ENCODE data around the gene MPP4.

Gene MPP4

DNA sequence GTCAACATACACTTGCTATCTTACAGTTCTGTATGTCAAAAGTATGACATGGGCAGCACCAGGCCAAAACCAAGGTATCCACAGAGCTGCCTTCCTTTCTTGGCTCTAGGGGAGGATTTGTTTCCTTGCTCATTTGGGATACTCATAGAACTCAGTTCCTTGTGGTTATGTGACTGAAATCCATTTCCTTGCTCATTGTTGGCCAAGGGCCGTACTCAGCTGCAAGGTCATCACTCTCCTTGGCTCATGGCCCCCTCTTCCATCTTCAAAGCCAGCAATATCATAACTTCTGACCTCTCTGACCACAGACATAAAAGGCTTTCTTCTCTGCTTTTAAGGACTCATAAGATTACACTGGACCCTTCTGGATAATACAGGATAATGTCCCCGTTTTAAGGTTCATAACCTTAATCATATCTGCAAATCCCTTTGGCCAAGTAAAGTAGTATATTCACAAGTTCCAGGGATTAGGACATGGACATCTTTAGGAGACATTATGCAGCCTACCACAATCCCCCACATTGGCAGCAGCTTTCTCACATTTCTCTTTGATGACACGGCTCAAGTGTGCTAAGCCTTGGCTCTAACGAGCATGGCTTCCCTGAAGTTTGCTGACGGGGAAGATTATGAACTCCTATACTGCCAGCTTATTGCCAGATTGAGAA, 76.0 kb downstream of the MPP4 start:
- no peak for DNase-seq (ENCODE audit: low read depth)

DNA sequence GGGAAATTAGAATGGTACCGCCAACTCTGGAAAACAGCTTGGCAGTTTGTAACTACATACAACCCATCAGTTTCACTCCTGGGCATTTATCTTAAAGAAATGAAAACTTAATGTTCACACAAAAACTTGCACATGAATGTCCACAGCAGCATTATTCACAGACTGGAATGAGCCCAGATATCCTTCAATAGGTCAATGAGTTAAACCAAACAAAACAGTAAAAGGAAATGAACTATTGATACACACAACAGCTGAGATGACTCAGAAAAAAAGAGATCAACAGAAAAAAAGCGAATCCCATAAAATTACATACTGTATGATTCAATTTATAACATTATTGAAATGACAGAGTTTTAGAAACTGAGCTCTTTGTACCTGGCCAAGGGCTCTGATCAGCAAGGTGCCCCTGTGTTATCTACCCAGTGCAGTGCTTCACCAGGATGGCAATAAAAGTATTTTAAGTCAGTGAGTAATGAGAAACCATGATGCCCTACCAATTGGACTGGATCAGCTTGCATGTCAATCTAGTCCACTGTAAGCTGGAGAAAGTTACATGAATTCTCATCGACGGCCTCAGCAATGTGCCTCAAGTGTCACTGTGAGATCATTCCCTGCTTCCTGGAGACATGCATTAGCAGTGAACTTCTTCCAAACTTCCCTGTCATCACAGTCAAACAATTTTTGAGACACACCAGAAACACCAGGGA, 77.0 kb downstream of the MPP4 start:
- DNase-seq (ENCODE audit: low read depth): no peak

DNA sequence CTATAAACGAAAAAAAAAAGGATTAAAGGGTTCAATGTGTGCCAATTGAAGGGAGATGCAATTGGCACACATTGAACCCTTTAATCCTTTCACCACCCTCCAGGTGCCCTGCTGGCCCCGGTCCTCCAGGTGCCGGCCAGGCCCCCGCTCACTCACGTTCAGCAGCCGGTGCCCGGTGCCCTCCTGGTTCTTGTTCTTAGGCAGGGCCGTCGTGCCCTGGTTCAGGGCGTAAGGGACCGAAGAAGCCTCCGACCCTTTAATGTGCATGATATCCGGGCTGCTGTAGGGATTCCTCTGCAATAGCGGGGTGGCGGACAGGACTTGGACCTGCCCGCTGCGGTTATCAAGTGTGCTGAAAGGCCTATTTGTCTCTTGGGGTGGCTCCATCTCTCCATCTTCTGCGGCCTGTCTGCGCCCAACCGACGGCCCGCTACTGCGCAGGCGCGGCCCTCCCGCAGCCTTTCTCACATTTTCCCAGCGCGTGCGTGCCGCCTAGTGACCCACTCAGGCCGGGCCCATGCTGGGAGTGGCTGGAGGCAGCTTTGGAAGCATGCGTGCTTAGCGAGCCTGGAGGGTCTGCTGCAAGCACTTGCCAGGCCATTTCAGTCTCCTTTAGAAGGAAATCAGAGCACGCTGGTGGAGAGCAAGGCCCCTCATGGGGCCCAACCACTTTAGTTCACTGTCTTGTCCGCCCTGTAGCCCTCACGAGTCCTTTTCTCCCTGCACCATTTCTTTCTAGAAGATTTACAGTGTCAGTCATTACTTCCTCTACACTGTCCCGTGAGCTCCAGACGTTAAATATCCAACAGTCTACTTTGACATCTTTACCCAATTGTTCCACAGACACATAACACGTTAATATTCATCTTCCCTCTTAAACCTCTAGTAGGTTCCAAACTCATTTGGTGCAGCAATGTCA, 79.4 kb downstream of the MPP4 start:
- no peak for DNase-seq (ENCODE audit: low read depth)

DNA sequence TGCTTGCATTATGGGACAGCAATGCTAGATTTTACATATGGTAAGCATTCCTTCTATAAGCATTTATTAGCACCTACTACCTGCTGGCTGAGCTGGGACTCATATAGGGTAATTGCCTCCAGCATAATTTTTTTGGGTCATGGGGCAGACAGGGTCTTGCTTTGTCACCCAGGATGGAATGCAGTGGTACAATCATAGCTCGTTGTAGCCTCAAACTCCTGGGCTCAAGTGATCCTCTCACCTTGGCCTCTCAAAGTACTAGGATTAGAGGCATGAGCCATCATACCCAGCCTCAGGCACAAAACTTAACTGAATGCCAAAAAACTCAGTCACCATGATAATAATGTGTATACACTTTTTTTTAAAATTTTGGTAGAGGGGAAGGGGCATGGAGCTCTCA, 90.4 kb downstream of the MPP4 start:
- DNase-seq (ENCODE audit: low read depth): no peak

DNA sequence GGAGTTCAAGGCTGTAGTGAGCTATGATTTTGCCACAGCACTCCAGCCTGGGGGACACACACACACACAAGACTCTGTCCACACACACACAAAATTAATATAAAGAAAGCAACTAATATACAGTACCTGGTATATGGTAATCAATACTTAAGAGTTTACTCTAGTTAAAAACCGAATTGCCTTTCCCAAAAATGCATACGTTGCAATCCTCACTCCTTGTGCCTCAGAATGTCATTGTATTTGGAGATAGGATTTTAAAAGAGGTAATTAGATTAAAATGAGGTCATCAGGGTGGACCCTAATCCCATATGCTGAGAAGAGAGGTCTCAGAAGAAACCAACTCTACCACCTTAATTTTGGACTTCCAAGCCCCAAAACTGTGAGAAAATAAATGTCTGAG, 90.9 kb downstream of the MPP4 start:
- DNase-seq (ENCODE audit: low read depth): no peak

DNA sequence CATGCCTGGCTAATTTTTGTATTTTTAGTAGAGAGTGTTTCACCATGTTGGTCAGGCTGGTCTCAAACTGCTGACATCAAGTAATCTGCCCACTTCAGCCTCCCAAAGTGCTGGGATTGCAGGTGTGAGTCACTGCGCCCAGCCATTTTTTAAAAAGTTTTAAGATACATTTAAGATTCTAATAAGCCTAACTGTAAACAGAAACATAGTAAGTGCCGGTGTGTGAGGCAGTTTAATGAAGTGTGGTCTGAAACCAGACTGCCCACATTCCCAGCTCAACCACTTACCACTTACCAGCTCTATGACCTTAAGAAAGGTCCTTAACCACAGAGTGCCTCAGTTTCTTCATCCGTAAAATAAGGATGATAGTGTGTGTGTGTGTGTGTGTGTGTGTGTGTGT, 97.5 kb downstream of the MPP4 start:
- no peak for DNase-seq (ENCODE audit: low read depth)

DNA sequence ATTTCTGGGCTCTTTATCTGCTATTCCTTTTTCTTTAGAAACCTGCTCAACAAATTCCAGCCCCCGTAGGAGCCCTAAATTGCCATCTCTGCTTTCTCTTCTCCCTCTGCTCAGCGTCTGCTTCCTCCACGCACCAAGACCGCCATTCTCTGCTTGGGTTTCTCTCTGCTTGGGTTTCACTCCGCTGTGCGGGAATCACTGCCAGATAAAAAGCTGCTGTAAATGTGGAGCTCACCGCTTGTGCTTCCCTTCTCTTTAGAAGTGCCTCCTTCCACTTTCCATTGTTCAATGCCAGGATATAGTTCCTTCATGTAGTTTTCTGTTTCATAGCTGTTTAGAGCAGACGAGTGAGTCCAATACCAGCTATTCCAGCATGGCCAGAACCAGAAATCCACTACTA, 101.0 kb downstream of the MPP4 start:
- no peak for DNase-seq (ENCODE audit: low read depth)

Measured in GM04503 (cell line).